ENCODE data around the gene CFAP74. TPM values are rescaled to one million over a fixed set of nuclear protein-coding genes. Genes with fewer than 3 reads are reported as not detected.
A peak's percentile ranks its signal among the peaks of the same experiment; 100 is the strongest.

Gene CFAP74
- total and polyA plus RNA-seq, 2 of the 13 experiments (the other 11 are each of a cell fraction or from before 2014, with no cell fraction given), result 0.27 to 0.62 TPM

GRCh38 chr1:1906185-1907097, 97.1 kb downstream of the CFAP74 start (continued):
- TF ChIP-seq, protein P1, sequence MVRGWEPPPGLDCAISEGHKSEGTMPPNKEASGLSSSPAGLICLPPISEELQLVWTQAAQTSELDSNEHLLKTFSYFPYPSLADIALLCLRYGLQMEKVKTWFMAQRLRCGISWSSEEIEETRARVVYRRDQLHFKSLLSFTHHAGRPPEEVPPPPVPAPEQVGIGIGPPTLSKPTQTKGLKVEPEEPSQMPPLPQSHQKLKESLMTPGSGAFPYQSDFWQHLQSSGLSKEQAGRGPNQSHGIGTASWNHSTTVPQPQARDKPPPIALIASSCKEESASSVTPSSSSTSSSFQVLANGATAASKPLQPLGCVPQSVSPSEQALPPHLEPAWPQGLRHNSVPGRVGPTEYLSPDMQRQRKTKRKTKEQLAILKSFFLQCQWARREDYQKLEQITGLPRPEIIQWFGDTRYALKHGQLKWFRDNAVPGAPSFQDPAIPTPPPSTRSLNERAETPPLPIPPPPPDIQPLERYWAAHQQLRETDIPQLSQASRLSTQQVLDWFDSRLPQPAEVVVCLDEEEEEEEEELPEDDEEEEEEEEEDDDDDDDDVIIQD (CRISPR knock-in tag; IDR thresholded peaks at IDR 0.05; ENCODE audit: low read depth), result peak; percentile 68; the same call in 1 of the 2 replicates
- TF ChIP-seq ZFP36L1 (CRISPR knock-in tag; IDR thresholded peaks at IDR 0.05) (no peak), CEBPZ (IDR thresholded peaks at IDR 0.05; ENCODE audit: low read length) (no peak), LCORL (IDR thresholded peaks at IDR 0.05) (no peak), LCORL (CRISPR knock-in tag; IDR thresholded peaks at IDR 0.05) (peak; percentile 85), PATZ1 (CRISPR knock-in tag; IDR thresholded peaks at IDR 0.05) (peak; percentile 36; the same call in 1 of the 2 replicates), PHF21A (CRISPR knock-in tag; IDR thresholded peaks at IDR 0.05) (no peak), ATM (IDR thresholded peaks at IDR 0.05; ENCODE audit: borderline replicate concordance) (no peak), ZNF563 (CRISPR knock-in tag; IDR thresholded peaks at IDR 0.05) (no peak), HNRNPK (IDR thresholded peaks at IDR 0.05; ENCODE audit: low read depth, low read length, poor library complexity, severe bottlenecking) (no peak), SP4 (CRISPR knock-in tag; IDR thresholded peaks at IDR 0.05) (peak; percentile 61), ZMAT5 (CRISPR knock-in tag; IDR thresholded peaks at IDR 0.05; ENCODE audit: borderline replicate concordance, low read depth) (no peak), AGO1 (IDR thresholded peaks at IDR 0.05; ENCODE audit: low read depth, low read length, poor library complexity, severe bottlenecking) (no peak), ZNF484 (CRISPR knock-in tag; IDR thresholded peaks at IDR 0.05; ENCODE audit: borderline replicate concordance, low read depth) (no peak), ZBTB38 (CRISPR knock-in tag; IDR thresholded peaks at IDR 0.05) (peak; percentile 71), TBX3 (IDR thresholded peaks at IDR 0.05; ENCODE audit: borderline replicate concordance) (no peak)
- TF ChIP-seq, protein P2, sequence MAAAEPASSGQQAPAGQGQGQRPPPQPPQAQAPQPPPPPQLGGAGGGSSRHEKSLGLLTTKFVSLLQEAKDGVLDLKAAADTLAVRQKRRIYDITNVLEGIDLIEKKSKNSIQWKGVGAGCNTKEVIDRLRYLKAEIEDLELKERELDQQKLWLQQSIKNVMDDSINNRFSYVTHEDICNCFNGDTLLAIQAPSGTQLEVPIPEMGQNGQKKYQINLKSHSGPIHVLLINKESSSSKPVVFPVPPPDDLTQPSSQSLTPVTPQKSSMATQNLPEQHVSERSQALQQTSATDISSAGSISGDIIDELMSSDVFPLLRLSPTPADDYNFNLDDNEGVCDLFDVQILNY (CRISPR knock-in tag; conservative IDR thresholded peaks at IDR 0.05), result no peak
- TF ChIP-seq, protein P3, sequence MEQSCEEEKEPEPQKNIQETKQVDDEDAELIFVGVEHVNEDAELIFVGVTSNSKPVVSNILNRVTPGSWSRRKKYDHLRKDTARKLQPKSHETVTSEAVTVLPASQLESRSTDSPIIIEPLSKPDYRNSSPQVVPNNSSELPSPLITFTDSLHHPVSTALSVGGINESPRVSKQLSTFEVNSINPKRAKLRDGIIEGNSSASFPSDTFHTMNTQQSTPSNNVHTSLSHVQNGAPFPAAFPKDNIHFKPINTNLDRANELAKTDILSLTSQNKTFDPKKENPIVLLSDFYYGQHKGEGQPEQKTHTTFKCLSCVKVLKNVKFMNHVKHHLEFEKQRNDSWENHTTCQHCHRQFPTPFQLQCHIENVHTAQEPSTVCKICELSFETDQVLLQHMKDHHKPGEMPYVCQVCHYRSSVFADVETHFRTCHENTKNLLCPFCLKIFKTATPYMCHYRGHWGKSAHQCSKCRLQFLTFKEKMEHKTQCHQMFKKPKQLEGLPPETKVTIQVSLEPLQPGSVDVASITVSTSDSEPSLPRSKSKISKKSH (CRISPR knock-in tag; IDR thresholded peaks at IDR 0.05; ENCODE audit: borderline replicate concordance), result no peak

All from HepG2 (cell line).